ENCODE data around the gene RBM26.

Gene RBM26

DNA sequence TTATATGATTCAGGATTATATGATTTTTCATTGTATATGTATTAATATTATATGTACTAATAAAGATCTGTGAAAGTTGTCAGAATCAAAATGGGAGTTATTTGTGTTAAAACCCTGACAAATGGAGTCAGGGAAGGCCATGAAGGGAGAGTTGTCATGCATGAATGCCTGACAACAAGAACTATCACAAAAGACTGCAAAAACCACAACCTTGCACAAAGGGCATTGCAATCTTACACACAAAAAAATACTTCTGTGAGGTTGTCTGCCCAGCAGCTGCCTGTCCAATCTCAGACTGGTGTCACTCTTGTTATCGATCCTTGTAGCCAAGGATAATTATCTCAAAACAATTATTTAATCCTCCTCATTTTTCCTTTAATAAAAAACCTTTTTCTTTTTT is 21.2 kb upstream of the RBM26 start:
- no peak for DNase-seq (ENCODE audit: low read depth in 4 of 4, low spot score in 1 of 4)

DNA sequence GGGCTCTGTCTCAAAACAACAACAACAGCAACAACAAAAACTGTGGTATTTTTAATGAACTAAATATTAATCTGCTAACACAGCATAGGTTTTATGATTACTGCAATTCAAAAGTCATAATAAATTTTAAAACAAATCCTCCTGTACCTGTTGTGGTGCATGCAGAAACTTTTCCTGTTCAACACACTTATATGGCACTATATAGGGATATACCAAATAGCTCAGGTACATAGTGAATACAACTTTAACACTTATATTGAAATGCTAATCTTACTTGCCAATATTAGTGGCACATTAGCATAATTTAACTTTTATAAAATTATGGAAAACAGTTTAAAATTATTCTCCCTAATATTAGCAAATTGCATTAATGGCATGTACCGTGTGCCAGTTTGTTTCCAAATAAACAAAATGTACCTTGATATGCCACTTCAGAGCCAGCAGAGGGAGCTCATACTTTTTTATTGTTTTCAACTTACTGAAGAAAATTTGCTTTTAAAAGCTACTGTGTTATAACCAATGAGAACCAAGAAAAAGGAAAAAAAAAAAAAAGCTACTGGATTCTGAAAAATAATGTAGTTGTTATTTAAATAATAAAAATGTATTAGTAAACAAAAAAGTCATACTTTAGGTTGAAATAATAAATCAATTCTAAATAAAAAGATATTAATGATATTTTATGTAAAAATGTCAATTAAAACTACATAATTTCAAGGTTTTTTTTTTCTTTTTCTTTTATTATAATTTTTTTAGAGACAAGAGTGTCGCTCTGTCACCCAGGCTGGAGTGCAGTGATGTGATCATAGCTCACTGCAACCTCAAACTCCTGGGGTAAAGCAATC is 18.0 kb upstream of the RBM26 start:
- DNase-seq (ENCODE audit: low read depth in 4 of 4, low spot score in 1 of 4), result no peak

DNA sequence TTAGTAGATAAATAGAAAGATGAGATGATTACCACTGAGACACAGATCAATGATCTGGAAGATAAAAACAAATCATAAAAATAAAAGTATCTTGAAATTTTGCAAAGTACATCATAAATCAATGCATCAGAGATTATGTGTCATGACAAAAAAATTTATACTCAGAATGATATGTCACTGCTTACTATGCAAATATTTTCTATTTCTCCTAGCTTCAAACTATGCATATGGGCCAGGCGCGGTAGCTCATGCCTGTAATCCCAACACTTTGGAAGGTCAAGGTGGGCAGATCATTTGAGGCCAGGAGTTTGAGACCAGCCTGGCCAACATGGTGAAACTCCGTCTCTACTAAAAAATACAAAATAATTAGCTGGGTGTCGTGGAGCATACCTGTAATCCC is 17.3 kb upstream of the RBM26 start:
- DNase-seq (ENCODE audit: low read depth in 4 of 4, low spot score in 1 of 4), result no peak

DNA sequence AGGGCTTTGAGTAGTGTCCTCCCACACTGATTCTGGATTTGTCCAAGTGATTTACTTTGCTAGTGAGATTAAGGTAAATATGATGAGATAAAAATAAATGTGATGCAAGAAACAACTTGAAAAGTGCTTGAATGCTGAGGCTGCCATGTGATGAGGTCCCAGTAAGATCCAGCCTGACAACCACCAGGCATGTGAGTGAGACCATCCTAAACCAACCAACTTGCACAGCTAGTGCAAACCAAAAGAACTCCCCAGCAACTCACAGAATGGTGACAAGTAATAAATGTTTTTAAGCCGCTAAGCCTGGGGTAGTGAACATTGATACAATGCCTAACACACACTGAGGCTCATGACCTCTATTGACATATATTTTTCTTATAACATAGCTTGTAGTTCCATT is 13.3 kb upstream of the RBM26 start:
- no peak for DNase-seq (ENCODE audit: low read depth in 4 of 4, low spot score in 1 of 4)

- DNase-seq (ENCODE audit: low read depth in 4 of 4, low spot score in 1 of 4), result no peak
Observed at GRCh38 chr13:79417741-79418140, 11.7 kb upstream of the RBM26 start.

GRCh38 chr13:79413521-79413920 is 7.5 kb upstream of the RBM26 start:
- DNase-seq (ENCODE audit: low read depth in 4 of 4, low spot score in 1 of 4), result no peak

- DNase-seq (ENCODE audit: low read depth in 4 of 4, low spot score in 1 of 4), result no peak
Observed at GRCh38 chr13:79409828-79410227, 3.8 kb upstream of the RBM26 start.

- no peak for DNase-seq (ENCODE audit: low read depth in 4 of 4, low spot score in 1 of 4)
Observed at GRCh38 chr13:79407349-79407979, 1.4 kb upstream of the RBM26 start.

GRCh38 chr13:79406597-79406908 is 498 bp upstream of the RBM26 start:
- no peak for DNase-seq (ENCODE audit: low read depth in 4 of 4, low spot score in 1 of 4)

DNA sequence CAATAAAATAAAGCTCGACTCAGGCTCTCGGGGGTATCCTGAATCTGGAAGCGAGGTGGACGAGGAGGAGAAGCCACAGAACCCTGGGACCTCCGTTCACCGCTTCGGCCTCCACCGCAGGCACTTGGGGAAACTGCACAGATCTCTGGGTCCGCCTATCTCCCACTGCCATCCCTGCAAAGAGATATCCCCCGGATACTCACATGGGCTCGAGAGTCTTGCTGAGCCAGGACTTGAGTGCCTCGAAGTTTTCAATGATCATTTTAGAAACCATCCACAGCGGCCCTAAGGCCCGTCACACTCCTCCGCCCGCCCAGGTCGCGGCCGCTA is 589 bp downstream of the RBM26 start:
- DNase-seq (ENCODE audit: low read depth in 4 of 4, low spot score in 1 of 4), result no peak

GRCh38 chr13:79404985-79405384 is 1.1 kb downstream of the RBM26 start:
- DNase-seq (ENCODE audit: low read depth in 4 of 4, low spot score in 1 of 4), result no peak

DNA sequence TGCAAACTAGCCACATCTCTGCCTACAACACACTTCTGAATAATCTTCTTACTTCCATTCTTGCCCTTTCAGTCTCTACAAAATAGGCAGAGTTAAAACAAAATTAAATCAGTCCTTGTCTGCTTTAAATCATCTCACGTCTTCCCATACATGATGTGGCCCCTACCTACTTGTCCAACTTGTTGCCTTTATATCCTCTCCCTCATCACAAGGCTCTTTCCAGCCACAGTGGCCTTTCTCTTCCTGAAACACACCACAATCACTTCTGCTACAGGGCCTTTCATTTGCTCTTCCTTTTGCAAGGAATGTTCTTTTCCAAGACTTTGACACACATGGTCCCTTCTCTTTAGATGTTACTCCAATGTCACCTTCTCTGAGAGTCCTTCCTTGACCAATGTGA is 1.7 kb downstream of the RBM26 start:
- DNase-seq (ENCODE audit: low read depth in 4 of 4, low spot score in 1 of 4), result no peak

- DNase-seq (ENCODE audit: low read depth in 4 of 4, low spot score in 1 of 4), result no peak
Observed at GRCh38 chr13:79403113-79403512, 2.9 kb downstream of the RBM26 start.

DNA sequence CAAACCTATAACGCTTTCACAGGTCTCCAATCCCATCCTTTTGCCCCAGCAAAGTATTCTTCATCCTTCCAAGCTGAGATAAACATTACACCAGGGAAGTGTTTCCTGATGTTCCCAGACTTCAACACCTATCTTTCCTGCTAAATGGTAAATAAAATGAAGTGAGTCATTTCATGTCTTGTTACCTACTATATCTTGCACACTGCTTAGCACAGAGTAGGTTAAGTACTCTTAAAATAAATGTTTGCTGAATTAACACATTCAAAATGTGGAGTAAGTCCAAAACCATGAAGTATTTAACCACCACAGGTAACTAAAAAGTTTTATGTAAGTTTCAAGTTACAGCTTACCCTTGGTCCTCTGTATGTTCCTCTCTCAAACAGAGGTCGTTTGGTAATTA is 3.4 kb downstream of the RBM26 start:
- no peak for DNase-seq (ENCODE audit: low read depth in 4 of 4, low spot score in 1 of 4)

DNA sequence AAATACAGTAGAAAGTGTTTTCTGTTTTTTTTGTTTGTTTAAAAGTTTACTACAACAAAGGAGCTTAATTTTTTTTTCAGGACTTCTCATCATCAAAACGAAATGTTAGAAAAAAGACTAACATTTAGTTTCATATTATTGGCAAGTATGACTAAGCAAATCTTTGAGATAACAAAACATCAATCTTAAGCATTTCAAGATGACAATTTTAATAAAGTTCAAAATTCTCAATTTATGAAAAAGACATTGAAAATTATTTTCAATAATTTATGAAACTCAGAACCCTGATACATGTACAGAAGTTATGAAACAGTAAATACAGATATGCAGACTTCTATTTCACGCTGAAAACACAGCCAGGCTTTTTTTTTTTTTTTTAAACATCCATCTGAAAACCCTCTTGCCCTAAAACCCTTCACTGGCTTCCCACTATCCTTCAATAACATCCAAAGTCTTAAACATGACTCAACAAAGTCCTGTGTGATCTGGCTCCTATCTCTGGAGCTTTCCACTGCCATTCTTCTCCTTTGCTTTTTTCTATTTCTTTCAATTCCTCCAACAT is 3.9 kb downstream of the RBM26 start:
- DNase-seq (ENCODE audit: low read depth in 4 of 4, low spot score in 1 of 4), result no peak

DNA sequence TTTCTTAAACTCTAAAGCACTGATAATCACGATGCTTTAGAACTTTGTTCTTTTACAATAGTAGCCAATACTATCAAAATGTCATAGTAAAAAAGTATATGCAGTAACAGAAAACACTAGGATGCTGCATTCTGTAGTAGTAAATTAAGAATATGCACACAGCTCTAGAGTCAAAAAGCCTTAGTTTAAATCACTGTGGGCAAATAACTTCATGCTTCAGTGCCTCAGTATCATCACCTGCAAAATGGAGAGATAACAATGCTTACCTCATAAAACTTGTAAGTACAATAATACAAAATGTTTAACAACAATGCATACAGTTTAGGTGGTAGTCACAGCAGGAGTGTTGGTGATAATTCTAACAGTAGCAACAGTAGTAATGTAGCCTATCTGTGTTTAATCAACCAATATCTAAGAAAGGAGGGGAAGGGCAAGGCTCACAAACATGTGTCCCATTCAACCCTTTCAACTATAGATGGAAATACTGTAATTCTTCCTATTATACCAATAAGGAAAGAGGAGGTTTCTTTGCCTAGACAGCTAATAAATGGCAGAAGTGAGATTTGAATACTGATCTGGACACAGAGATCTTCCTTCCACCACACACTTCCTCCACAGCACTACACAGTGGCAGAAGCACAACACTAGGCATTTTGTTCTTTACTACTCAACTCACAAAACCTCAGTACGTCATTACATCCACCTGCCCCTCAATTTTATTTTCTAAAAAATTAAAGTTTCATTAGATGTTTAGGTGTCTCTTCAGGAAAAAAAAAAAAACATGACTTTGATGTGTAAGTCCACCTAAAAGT is 4.6 kb downstream of the RBM26 start:
- no peak for DNase-seq (ENCODE audit: low read depth in 4 of 4, low spot score in 1 of 4)

DNA sequence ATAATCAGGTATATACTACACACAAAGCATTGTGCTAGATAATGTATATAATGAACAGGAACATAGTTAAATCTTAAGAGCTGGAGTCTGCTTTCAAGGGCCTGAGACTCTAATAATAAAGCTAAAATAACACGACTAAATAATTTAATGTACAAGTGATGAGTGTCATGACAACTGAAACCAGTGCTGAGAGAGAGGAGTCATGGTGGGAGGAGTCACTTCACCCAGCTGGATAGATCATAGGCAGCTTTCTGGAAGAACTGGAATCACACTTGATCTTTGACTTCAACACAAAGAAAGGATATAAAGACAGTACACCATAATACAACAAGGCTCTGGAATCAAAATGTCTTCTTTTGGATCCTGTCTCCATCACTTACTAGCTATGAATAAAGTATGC is 7.1 kb downstream of the RBM26 start:
- DNase-seq (ENCODE audit: low read depth in 4 of 4, low spot score in 1 of 4), result no peak

DNA sequence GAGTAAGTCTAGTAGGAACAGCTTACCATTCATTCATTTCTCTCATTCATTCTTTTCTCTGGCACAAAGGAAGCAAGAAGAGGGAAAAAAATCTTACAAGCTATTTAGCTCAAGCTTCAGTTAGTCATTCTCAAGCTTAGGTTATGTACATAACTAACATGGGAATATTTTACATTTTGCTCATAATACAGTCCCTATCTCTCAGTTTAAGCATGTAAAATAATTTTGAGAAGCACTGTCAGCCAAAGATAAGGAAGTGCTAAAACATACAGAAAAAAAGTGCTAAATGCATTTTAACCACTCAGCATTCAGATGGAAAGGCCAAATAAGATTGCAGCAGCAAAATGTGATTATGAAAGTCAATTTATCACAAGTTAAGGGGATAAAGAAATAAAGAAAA is 7.9 kb downstream of the RBM26 start:
- no peak for DNase-seq (ENCODE audit: low read depth in 4 of 4, low spot score in 1 of 4)

DNA sequence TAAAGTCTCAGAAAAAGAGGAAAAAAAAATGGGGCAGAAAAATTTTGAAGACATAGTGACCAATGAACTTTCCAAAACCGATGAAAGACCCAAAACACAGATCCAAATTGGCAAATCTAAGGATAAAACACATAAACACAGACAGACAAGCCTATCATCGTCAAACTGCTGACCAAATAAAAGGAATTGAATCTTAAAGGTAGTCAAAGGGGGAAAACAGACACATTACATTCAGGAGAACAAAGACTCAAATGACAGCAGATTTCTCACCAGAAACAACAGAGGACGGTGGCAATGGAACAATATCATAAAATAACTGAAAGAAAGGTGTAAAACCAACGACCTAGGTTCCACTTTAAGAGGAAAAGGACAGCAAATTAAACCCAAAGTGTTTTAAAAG is 10.2 kb downstream of the RBM26 start:
- DNase-seq (ENCODE audit: low read depth in 4 of 4, low spot score in 1 of 4), result no peak

GRCh38 chr13:79393564-79394249 is 12.3 kb downstream of the RBM26 start:
- no peak for DNase-seq (ENCODE audit: low read depth in 4 of 4, low spot score in 1 of 4)

DNA sequence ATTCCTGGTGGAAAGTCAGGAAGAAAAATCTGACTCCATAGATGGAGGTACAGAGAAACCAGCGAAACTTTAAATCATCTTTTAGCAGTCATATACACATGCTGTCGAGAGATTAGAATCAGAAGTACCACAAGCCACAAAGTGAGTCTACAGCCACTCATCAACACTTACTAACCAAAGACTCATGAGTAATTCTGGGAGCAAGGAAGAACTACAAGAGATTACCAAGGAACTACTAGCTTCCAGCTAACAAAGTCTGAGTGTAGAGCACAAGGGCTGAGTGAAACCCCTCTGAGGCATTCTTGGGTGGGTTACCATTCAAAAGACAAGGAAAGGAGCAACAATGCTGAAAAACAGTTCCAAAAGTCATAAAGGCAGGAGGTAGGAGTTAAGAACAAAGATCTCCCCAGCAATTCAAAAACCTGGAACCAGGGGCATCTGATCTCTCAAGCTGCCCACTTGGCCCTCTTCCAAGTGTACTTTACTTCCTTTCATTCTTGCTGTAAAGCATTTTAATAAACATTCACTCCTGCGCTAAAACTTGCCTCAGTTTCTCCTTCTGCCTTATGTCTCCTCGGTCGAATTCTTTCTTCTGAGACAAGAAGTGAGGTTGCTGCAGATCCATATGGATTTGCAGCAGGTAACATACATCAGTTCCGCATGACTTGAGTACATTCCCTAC is 13.0 kb downstream of the RBM26 start:
- DNase-seq (ENCODE audit: low read depth in 4 of 4, low spot score in 1 of 4), result no peak
